Neural cell (in vitro differentiated cells): ENCODE measurements around the gene CLSTN2.

Source experiments
- CTCF ChIP-seq: fragments of 450-650 bp; IDR thresholded peaks from 2 replicates; pipeline ENCODE4 v1.5.1; 2014; ENCODE audit warnings: antibody characterized with exemption, mild to moderate bottlenecking, moderate library complexity; ENCODE audit not compliant: poor library complexity, severe bottlenecking
- EP300 ChIP-seq: fragments of 450-650 bp; conservative IDR thresholded peaks from 2 replicates; pipeline ENCODE4 v1.6.1; 2014; ENCODE audit warnings: antibody characterized with exemption, mild to moderate bottlenecking, moderate library complexity; ENCODE audit not compliant: poor library complexity, severe bottlenecking
- EZH2 ChIP-seq: fragments of 200-600, 300-800 bp; shearing (Covaris generic), sonication (generic); IDR thresholded peaks from 2 replicates; pipeline ENCODE4 v1.6.1; 2014; ENCODE audit warnings: antibody characterized with exemption, low read length, borderline replicate concordance, mild to moderate bottlenecking; ENCODE audit not compliant: insufficient read depth, poor library complexity, severe bottlenecking
- MXI1 ChIP-seq: fragments of 450-650 bp; conservative IDR thresholded peaks from 2 replicates; pipeline ENCODE4 v1.6.1; 2014; ENCODE audit warnings: antibody characterized with exemption, mild to moderate bottlenecking; ENCODE audit not compliant: poor library complexity, severe bottlenecking
- POLR2AphosphoS5 ChIP-seq: IDR thresholded peaks from 2 replicates; pipeline ENCODE4 v1.6.1; 2012
- RAD21 ChIP-seq: fragments of 450-650 bp; conservative IDR thresholded peaks from 2 replicates; pipeline ENCODE4 v1.6.1; 2014; ENCODE audit warnings: antibody characterized with exemption, mild to moderate bottlenecking, moderate library complexity
- REST ChIP-seq: IDR thresholded peaks from 2 replicates; pipeline ENCODE4 v1.6.1; 2012; ENCODE audit warnings: borderline replicate concordance
- SMC3 ChIP-seq: fragments of 450-650 bp; conservative IDR thresholded peaks from 2 replicates; pipeline ENCODE4 v1.6.1; 2014; ENCODE audit warnings: antibody characterized with exemption, mild to moderate bottlenecking, moderate library complexity; ENCODE audit not compliant: poor library complexity
- TAF1 ChIP-seq: IDR thresholded peaks from 2 replicates; pipeline ENCODE4 v1.6.1; 2012; ENCODE audit warnings: low read depth

GRCh38 chr3:140022066-140022770 lies 87.2 kb downstream of the CLSTN2 start:
- TF ChIP-seq CTCF: no peak
- no peak for TF ChIP-seq EP300
- TF ChIP-seq POLR2AphosphoS5: no peak
- no peak for TF ChIP-seq EZH2
- TF ChIP-seq SMC3: no peak
- no peak for TF ChIP-seq TAF1
- TF ChIP-seq RAD21: no peak
- no peak for TF ChIP-seq MXI1
- no peak for TF ChIP-seq REST
